Left lung (tissue), 10 donors: ENCODE results near the gene MRPL40. TPM values are rescaled to one million over a fixed set of nuclear protein-coding genes. Genes with fewer than 3 reads are reported as not detected.
A peak's percentile ranks its signal among the peaks of the same experiment; 100 is the strongest.

ENCODE experiments used
- ATAC-seq: fragments of 200-7000 bp; cut with Tn5 transposase; one replicate; pipeline ENCODE4 v1.9.1; 2020; ENCODE audit warnings: moderate library complexity
- DNase-seq, 4 donors: peaks; one replicate each; pipeline ENCODE4 v3.0.0-alpha.2; 2013 to 2020
- H3K27ac ChIP-seq, 2 donors: fragments of 200-600 bp; sonication (generic) in 1 of 2; one replicate each; pipeline versions ENCODE4 v1.5.0 to v1.8.0; 2020 to 2021
- H3K27me3 ChIP-seq, 2 donors: fragments of 200-600 bp; sonication (generic) in 1 of 2; one replicate each; pipeline versions ENCODE4 v1.5.0 to v1.8.0; 2020 to 2021
- H3K36me3 ChIP-seq, 2 donors: fragments of 200-600 bp; sonication (generic) in 1 of 2; one replicate each; pipeline versions ENCODE4 v1.5.0 to v1.8.0; 2020 to 2021
- H3K4me1 ChIP-seq, 2 donors: fragments of 200-600 bp; one replicate each; pipeline ENCODE4 v1.8.0; 2021
- H3K4me3 ChIP-seq, 2 donors: fragments of 200-600 bp; sonication (generic) in 1 of 2; one replicate each; pipeline versions ENCODE4 v1.5.0 to v1.8.0; 2020 to 2021; ENCODE audit warnings: mild to moderate bottlenecking in 1 of 2
- H3K9me3 ChIP-seq, 2 donors: fragments of 200-600 bp; sonication (generic) in 1 of 2; one replicate each; pipeline versions ENCODE4 v1.5.0 to v1.8.0; 2020 to 2021
- CTCF ChIP-seq, 2 donors: fragments of 200-600 bp; sonication (generic) in 1 of 2; IDR thresholded peaks; one replicate each; pipeline versions ENCODE4 v1.5.0 to v1.8.0; 2021; ENCODE audit warnings: antibody characterized with exemption in 2 of 2
- intact Hi-C, 2 donors: fragments of 100-400 bp; cut with DNase I; formaldehyde crosslinking; loops; one replicate each; pipeline versions ENCODE4 v1.11.2 to v1.14.2; 2022
- polyA plus RNA-seq, 6 donors: library from polyadenylated mRNA; unstranded; fragments of 120-200 nt; gene quantifications; one replicate each; pipeline ENCODE4 v1.2.1, GENCODE V29; 2013; ENCODE audit not compliant: insufficient read length in 6 of 6
- total RNA-seq, 2 donors: library from RNA; stranded (reverse); fragmentation: NEBNext Ultra II Directional; extraction: Animal tissue kit (Norgen Biotek cat#: 25700); gene quantifications; one replicate each; pipeline ENCODE4 v1.2.1, GENCODE V29; 2021
- donor health status: DM: no; HTN: yes; CAD: no.
- donor health status: DM: no; HTN: no; CAD: no.

Gene MRPL40
- total and polyA plus RNA-seq, 8 donors: 21.9 to 42.6 (median 38.5) TPM

GRCh38 chr22:19455033-19455432 lies 22.7 kb downstream of the MRPL40 start:
- intact Hi-C loops: no loop called here
- peaks cover 0 to 99% of the 10 kb centered on the region in 2 donors for H3K36me3 ChIP-seq
- DNase-seq: no peak

GRCh38 chr22:19455585-19456370 lies 23.4 kb downstream of the MRPL40 start:
- ATAC-seq (no peak), DNase-seq (no peak)
- Histone ChIP-seq H3K9me3 (no peaks in the 10 kb centered on the region), H3K27ac (no peak overlapping the region), H3K36me3 (peaks cover 0 to 98% of the 10 kb centered on the region in 2 donors), H3K4me1 (no peaks in the 10 kb centered on the region), H3K4me3 (no peak overlapping the region), H3K27me3 (no peaks in the 10 kb centered on the region)
- intact Hi-C loops: no loop called here
- TF ChIP-seq CTCF (IDR thresholded peaks at IDR 0.05): no peak

More at GRCh38 chr22:19455033-19455432, 22.7 kb downstream of the MRPL40 start:
- no peaks in the 10 kb centered on the region for H3K9me3 ChIP-seq
- no peak for TF ChIP-seq CTCF (IDR thresholded peaks at IDR 0.05)
- no peaks in the 10 kb centered on the region for H3K27me3 ChIP-seq
- no peak for ATAC-seq
- no peak overlapping the region for H3K27ac ChIP-seq
- H3K4me1 ChIP-seq: no peaks in the 10 kb centered on the region
- no peak overlapping the region for H3K4me3 ChIP-seq

- no peaks in the 10 kb centered on the region for H3K9me3 ChIP-seq
- no peak overlapping the region for H3K4me3 ChIP-seq
- ATAC-seq (no peak), DNase-seq (no peak)
- intact Hi-C loops: no loop called here
- no peak for TF ChIP-seq CTCF (IDR thresholded peaks at IDR 0.05)
- no peaks in the 10 kb centered on the region for H3K4me1 ChIP-seq
- peaks cover 0 to 98% of the 10 kb centered on the region in 2 donors for H3K36me3 ChIP-seq
- no peaks in the 10 kb centered on the region for H3K27me3 ChIP-seq
- H3K27ac ChIP-seq: no peak overlapping the region
These were observed 24.2 kb downstream of the MRPL40 start for GRCh38 chr22:19456541-19456940.

- no peak overlapping the region for H3K4me3 ChIP-seq
- H3K36me3 ChIP-seq: peaks cover 0 to 98% of the 10 kb centered on the region in 2 donors
- H3K27me3 ChIP-seq: no peaks in the 10 kb centered on the region
- TF ChIP-seq CTCF (IDR thresholded peaks at IDR 0.05): no peak
- DNase-seq: no peak
- ATAC-seq: no peak
- H3K9me3 ChIP-seq: no peaks in the 10 kb centered on the region
- intact Hi-C loops: no loop called here
- H3K27ac ChIP-seq: no peak overlapping the region
- H3K4me1 ChIP-seq: no peaks in the 10 kb centered on the region
These were observed 25.6 kb downstream of the MRPL40 start for GRCh38 chr22:19457828-19458428.

GRCh38 chr22:19460036-19460435 lies 27.7 kb downstream of the MRPL40 start:
- no peaks in the 10 kb centered on the region for H3K27me3 ChIP-seq
- DNase-seq (peak in 1 of 4 donors; percentile 22), ATAC-seq (no peak)
- H3K4me3 ChIP-seq: no peak overlapping the region
- no peaks in the 10 kb centered on the region for H3K9me3 ChIP-seq
- H3K36me3 ChIP-seq: peaks cover 0 to 98% of the 10 kb centered on the region in 2 donors
- no peak overlapping the region for H3K27ac ChIP-seq
- H3K4me1 ChIP-seq: no peaks in the 10 kb centered on the region
- intact Hi-C loops: no loop called here
- TF ChIP-seq CTCF (IDR thresholded peaks at IDR 0.05): no peak
